Stimulated activated CD4-positive, alpha-beta T cell treated with anti-CD3 and anti-CD28 coated beads, Interleukin-2, amount 100 ng/mL, for 4 hours (primary cell): Measurements from ENCODE around the gene IRX4.

Experiments used
- DNase-seq: peaks from one replicate; pipeline ENCODE4 v3.0.0-alpha.2; 2020; ENCODE audit warnings: low read depth

The IRX4 gene

GRCh38 chr5:1882337-1883119, at the start of gene IRX4:
TSS of gene IRX4 (minus strand) at chr5:1882925. CDS start at chr5:1882647, 278 bp downstream.
- no peak for DNase-seq

- DNase-seq: no peak
Observed at GRCh38 chr5:1931604-1932231, 49.0 kb upstream of the IRX4 start.

GRCh38 chr5:1930880-1931603, 48.3 kb upstream of the IRX4 start:
- no peak for DNase-seq

- no peak for DNase-seq
Observed at GRCh38 chr5:1930501-1930879, 47.8 kb upstream of the IRX4 start.

- no peak for DNase-seq
Observed at GRCh38 chr5:1929108-1929991, 46.6 kb upstream of the IRX4 start.

GRCh38 chr5:1926471-1927341, 44.0 kb upstream of the IRX4 start:
- DNase-seq: no peak

- DNase-seq: no peak
Observed at GRCh38 chr5:1926071-1926440, 43.3 kb upstream of the IRX4 start.

GRCh38 chr5:1925111-1926070, 42.7 kb upstream of the IRX4 start:
- no peak for DNase-seq

- no peak for DNase-seq
Observed at GRCh38 chr5:1923766-1924165, 41.0 kb upstream of the IRX4 start.

GRCh38 chr5:1923341-1923740, 40.6 kb upstream of the IRX4 start:
- no peak for DNase-seq

- DNase-seq: no peak
Observed at GRCh38 chr5:1921711-1922110, 39.0 kb upstream of the IRX4 start.

GRCh38 chr5:1919750-1920149, 37.0 kb upstream of the IRX4 start:
- no peak for DNase-seq

GRCh38 chr5:1919209-1919566, 36.5 kb upstream of the IRX4 start:
- DNase-seq: no peak

GRCh38 chr5:1918488-1919208, 35.9 kb upstream of the IRX4 start:
- DNase-seq: no peak

- DNase-seq: no peak
Observed at GRCh38 chr5:1917830-1918487, 35.2 kb upstream of the IRX4 start.

GRCh38 chr5:1916041-1917001, 33.6 kb upstream of the IRX4 start:
- no peak for DNase-seq

- no peak for DNase-seq
Observed at GRCh38 chr5:1915316-1915715, 32.6 kb upstream of the IRX4 start.

GRCh38 chr5:1914471-1914870, 31.7 kb upstream of the IRX4 start:
- no peak for DNase-seq
